GM12875 (cell line): Measurements from ENCODE around the gene PHC3.
A peak's percentile ranks its signal among the peaks of the same experiment; 100 is the strongest.

Source experiments
- H3K4me3 ChIP-seq: one replicate; pipeline ENCODE4 v1.5.1; 2011; ENCODE audit warnings: low read depth, low read length, control low read depth
- TF ChIP-seq, protein P1 (sequence below): IDR thresholded peaks from 2 replicates; pipeline ENCODE4 v1.5.1; 2011; ENCODE audit warnings: low read depth, mild to moderate bottlenecking, control low read depth, inconsistent platforms, low read length, moderate library complexity, borderline replicate concordance; ENCODE audit not compliant: insufficient read depth

The PHC3 gene

DNA sequence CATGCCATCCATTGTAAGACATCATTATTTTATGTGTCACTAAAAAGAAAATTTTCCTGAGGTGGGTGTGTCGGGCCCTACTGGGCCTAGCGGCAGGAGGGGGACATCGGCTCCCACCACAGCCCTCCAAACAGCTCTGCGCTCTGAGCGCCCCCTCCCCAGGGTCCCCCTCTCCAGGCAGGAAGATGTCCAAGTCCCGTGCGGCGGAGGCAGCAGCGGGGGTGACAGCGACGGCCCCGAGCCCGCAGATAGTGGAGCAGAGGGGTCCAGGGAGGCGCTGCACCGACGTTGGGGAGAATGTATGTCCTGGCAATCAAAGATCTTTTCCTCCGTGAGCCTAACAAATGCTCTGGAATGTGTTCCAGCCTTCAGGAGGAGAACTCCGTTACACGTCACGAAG lies 119.5 kb downstream of the PHC3 start:
- H3K4me3 ChIP-seq: no peak overlapping the region
- TF ChIP-seq, protein P1, sequence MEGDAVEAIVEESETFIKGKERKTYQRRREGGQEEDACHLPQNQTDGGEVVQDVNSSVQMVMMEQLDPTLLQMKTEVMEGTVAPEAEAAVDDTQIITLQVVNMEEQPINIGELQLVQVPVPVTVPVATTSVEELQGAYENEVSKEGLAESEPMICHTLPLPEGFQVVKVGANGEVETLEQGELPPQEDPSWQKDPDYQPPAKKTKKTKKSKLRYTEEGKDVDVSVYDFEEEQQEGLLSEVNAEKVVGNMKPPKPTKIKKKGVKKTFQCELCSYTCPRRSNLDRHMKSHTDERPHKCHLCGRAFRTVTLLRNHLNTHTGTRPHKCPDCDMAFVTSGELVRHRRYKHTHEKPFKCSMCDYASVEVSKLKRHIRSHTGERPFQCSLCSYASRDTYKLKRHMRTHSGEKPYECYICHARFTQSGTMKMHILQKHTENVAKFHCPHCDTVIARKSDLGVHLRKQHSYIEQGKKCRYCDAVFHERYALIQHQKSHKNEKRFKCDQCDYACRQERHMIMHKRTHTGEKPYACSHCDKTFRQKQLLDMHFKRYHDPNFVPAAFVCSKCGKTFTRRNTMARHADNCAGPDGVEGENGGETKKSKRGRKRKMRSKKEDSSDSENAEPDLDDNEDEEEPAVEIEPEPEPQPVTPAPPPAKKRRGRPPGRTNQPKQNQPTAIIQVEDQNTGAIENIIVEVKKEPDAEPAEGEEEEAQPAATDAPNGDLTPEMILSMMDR: no peak

DNA sequence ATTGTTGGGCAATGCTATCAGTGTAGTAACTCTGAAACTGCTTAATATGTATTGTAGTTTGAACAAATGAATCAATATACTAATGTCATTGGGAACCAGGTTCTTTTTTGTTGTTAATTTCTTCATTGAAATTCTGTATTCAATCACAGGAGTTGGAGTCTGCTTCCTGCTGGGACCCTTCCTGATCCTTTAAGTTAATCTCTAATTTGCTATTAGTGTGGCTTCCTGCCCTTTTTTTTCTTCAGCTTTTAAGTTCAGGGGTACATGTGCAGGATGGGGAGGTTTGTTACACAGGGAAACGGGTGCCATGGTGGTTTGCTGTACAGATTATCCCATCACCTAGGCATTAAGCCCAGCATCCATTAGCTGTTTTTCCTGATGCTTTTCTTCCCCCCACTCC lies 122.1 kb downstream of the PHC3 start:
- TF ChIP-seq, protein P1: no peak
- no peak overlapping the region for H3K4me3 ChIP-seq

DNA sequence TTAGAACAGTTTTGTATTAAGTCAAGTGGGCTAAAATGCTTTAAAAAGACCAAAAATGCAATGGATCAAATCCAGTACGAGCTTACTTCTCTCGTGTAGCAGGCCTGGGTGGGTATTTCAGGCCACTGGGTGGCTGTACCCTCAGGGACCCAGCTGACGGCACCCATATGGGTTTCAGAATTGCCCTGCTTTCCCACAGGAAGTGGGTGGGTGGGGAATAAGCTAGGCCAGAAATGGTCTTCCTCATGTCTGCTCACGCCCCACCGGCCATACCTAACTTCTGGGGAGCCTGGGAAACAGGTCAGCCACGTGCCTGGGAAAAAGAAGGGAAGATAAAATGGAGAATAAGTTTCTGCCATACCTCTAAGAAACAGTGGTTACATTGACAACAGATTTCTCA lies 123.4 kb downstream of the PHC3 start:
- TF ChIP-seq, protein P1: no peak
- no peak overlapping the region for H3K4me3 ChIP-seq

DNA sequence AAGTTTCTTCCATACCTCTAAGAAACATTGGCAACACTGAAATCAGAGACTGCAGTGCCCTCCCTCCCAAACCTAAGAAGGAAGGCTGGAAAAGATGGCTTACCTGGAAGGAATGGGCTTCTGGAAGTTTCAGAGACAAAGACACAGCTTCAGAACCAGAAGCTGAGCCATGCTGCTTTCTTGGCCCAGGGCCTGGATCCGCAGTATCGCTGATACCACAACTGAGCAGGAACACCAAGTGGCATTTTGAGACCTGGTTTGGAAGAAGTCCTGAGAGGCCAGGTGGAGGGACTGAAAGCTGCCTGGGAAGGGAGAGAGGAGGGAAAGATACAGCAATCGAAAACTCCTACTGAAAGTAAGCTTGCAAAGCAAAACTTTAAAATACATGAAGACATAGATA lies 124.0 kb downstream of the PHC3 start:
- H3K4me3 ChIP-seq: peak overlapping the region; percentile 41
- TF ChIP-seq, protein P1: no peak

DNA sequence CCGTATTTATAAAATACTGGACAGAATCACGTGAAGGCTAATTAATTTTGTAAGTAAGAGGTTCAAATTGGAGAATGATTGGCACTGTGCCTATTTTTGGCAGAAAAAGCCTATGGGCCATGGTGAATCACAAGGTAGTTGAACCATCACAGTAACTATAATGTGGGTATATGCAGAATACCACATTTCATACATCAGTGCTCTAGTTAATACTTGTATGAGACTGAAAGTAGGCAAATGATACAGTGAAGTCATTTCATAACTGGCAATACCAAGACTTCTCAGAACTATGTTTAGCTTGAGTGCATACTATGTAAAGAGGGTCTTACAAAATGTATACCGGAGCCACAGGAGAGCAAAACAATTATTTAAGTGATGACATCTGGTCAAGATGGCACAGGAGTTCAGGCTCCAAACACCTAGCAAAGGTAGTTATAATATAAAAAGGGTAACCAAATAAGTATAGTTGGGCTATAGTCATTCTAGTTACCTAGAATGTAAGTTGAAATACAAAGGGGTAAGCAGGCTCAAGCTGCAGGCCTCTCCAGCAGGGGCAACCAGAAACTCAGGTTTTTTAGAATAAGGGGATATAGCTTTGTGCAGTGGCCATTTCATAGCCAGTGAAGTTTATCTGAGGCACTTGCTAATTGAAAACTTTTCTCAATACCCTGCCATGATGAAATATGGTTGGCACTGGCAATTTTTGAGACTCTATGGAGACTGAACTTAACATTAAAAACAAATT lies 124.7 kb downstream of the PHC3 start:
- TF ChIP-seq, protein P1: no peak
- peak overlapping the region; percentile 32 for H3K4me3 ChIP-seq

DNA sequence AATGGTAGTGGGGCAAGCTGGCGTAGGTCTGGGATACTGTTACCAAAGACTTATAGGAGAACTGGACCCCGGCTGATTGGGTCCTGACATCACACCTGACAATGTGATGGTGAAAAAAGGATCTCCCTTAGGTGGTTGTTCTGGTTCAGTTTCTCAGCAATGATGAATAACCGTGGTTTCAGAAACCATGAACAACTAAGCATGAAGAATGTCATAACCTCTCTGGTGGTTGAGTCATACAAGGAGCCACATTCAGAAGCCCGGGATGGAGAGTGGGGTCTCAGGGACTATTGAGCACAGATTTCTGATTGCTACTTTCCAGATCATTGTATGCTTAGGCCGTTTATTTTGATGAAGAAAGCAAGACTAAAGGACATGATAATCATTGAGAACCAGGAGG lies 126.3 kb downstream of the PHC3 start:
- peak overlapping the region; percentile 15 for H3K4me3 ChIP-seq
- TF ChIP-seq, protein P1: no peak

DNA sequence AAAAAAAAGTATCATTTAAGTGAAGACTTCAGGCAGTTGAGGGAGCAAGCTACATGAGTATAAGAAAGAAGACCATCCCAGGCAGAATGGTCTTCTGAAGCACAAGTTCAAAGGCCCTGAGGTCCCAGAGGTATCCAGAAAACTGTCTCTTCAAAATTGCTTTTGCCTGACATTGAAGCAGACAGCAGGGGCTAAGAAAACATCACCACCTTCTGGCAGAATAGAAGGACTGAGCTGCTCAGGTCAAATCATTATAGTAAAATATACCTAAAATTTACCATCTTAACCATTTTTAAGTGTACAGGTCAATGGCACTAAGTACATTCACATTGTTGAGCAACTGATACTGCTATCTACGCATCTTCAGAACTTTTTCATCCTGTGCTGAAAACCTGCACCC lies 127.3 kb downstream of the PHC3 start:
- H3K4me3 ChIP-seq: no peak overlapping the region
- TF ChIP-seq, protein P1: peak; percentile 51
